ENCODE measurements around the gene TMEM51. TPM values are rescaled to one million over a fixed set of nuclear protein-coding genes. Genes with fewer than 3 reads are reported as not detected.

The TMEM51 gene
- polyA plus RNA-seq, 1 donor from 2014 or later = 1.7 TPM

DNA sequence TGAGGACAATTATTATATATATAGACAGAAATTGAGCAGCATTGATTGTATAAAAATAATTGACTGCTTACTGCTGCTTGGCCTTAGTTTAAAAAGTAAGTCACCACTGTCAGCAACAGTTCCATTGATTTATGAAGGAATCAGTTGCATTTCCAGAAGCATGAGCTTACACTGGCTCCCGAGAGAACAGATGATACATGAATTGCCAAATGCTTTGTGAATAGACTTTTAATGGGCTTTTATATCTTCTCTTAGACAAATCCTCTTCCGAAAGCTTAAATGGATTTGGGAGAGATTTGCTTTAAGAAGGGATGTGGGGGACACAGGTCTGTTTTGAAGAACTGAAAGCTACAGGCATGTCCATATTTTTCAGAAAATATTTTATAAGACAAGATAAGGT lies 101.0 kb downstream of the TMEM51 start:
- Histone ChIP-seq H3K27me3 (ENCODE audit: insufficient read depth, low read depth, low read length) (no peaks in the 10 kb centered on the region), H3K36me3 (ENCODE audit: insufficient read depth, low read length) (no peaks in the 10 kb centered on the region), H3K4me2 (ENCODE audit: low read length) (no peak overlapping the region), H3K27ac (ENCODE audit: low read length) (no peak overlapping the region), H3K79me2 (replicated peaks; ENCODE audit: insufficient read depth, low read length) (no peaks in the 10 kb centered on the region), H3K9ac (ENCODE audit: low read length) (no peak overlapping the region), H3K9me3 (ENCODE audit: low read length) (no peaks in the 10 kb centered on the region), H4K20me1 (ENCODE audit: insufficient read depth) (no peaks in the 10 kb centered on the region), H2AFZ (ENCODE audit: low read depth, low read length) (no peak overlapping the region), H3K4me3 (ENCODE audit: low read length) (no peak overlapping the region), H3K9me2 (ENCODE audit: insufficient read depth, low read length) (no peaks in the 10 kb centered on the region), H3F3A (ENCODE audit: insufficient read depth, low read length, poor library complexity, severe bottlenecking) (no peaks in the 10 kb centered on the region)
- TF ChIP-seq TAF1 (IDR thresholded peaks at IDR 0.05; ENCODE audit: low read depth) = no peak
- TF ChIP-seq EP300 (conservative IDR thresholded peaks at IDR 0.05; ENCODE audit: poor library complexity, severe bottlenecking) = no peak

DNA sequence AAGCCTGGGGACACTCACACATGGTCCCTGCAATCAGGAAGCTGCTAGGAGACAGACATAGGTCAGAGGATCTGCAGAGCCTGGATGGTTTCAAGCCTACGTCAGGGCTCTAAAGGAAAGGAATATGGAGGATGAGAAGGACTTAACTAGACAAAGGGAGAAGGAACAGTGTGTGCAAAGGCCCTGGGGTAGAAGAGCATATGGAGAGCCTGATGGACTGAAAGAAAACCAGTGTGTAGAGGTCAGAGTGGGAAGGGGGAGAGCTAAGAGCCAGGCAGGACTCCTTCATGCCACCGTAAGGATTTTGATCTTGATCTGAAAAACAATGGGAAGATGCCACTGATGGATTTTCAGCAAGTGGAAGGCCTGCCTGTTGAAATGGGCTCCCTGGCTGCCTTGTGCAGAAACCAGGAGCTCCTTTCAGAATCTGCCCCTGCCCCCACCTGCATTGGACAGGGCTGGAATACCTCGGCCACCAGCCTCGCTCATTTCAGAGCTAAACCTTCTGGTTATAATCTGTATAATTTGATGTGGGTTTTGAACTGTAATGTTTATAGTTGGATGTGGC lies 102.1 kb downstream of the TMEM51 start:
- Histone ChIP-seq H3K27me3 (ENCODE audit: insufficient read depth, low read depth, low read length) (no peaks in the 10 kb centered on the region), H3K9me3 (ENCODE audit: low read length) (no peaks in the 10 kb centered on the region), H3F3A (ENCODE audit: insufficient read depth, low read length, poor library complexity, severe bottlenecking) (no peaks in the 10 kb centered on the region), H3K9ac (ENCODE audit: low read length) (no peak overlapping the region), H4K20me1 (ENCODE audit: insufficient read depth) (no peaks in the 10 kb centered on the region), H3K27ac (ENCODE audit: low read length) (no peak overlapping the region), H3K4me2 (ENCODE audit: low read length) (no peak overlapping the region), H3K4me3 (ENCODE audit: low read length) (no peak overlapping the region), H3K9me2 (ENCODE audit: insufficient read depth, low read length) (no peaks in the 10 kb centered on the region), H3K79me2 (replicated peaks; ENCODE audit: insufficient read depth, low read length) (no peaks in the 10 kb centered on the region), H3K36me3 (ENCODE audit: insufficient read depth, low read length) (no peaks in the 10 kb centered on the region), H2AFZ (ENCODE audit: low read depth, low read length) (no peak overlapping the region)
- TF ChIP-seq POLR2AphosphoS5 (IDR thresholded peaks at IDR 0.05) (no peak), RAD21 (conservative IDR thresholded peaks at IDR 0.05) (no peak)

DNA sequence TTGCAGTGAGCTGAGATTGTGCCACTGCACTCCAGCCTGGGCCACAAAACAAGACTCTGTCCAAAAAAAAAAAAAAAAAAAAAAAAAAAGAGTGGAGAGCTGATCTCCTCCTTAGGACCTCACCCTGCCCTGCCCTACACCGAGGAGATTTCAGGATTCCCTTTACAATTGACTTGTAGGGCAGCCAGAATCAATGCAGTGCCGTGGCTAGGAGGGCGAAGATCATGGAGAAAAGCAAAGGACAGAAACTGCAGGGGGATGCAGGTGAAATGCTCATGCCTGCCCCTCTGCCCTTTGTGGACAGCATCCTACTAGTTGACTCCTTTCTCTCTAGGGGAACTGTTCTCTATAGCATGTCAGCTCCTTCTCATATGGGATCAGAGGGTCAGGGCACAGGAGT lies 103.0 kb downstream of the TMEM51 start:
- Histone ChIP-seq H3F3A (ENCODE audit: insufficient read depth, low read length, poor library complexity, severe bottlenecking) (no peaks in the 10 kb centered on the region), H3K9me3 (ENCODE audit: low read length) (no peaks in the 10 kb centered on the region), H3K4me3 (ENCODE audit: low read length) (no peak overlapping the region), H4K20me1 (ENCODE audit: insufficient read depth) (no peaks in the 10 kb centered on the region), H3K36me3 (ENCODE audit: insufficient read depth, low read length) (no peaks in the 10 kb centered on the region), H3K27ac (ENCODE audit: low read length) (no peak overlapping the region), H3K9me2 (ENCODE audit: insufficient read depth, low read length) (no peaks in the 10 kb centered on the region), H3K27me3 (ENCODE audit: insufficient read depth, low read depth, low read length) (no peaks in the 10 kb centered on the region), H2AFZ (ENCODE audit: low read depth, low read length) (no peak overlapping the region), H3K79me2 (replicated peaks; ENCODE audit: insufficient read depth, low read length) (no peaks in the 10 kb centered on the region), H3K4me2 (ENCODE audit: low read length) (no peak overlapping the region), H3K9ac (ENCODE audit: low read length) (no peak overlapping the region)
- TF ChIP-seq POLR2AphosphoS5 (IDR thresholded peaks at IDR 0.05) (no peak), RAD21 (conservative IDR thresholded peaks at IDR 0.05) (no peak), EZH2 (IDR thresholded peaks at IDR 0.05; ENCODE audit: borderline replicate concordance, insufficient read depth, low read length, poor library complexity, severe bottlenecking) (no peak), SMC3 (conservative IDR thresholded peaks at IDR 0.05; ENCODE audit: poor library complexity) (no peak), MXI1 (conservative IDR thresholded peaks at IDR 0.05; ENCODE audit: poor library complexity, severe bottlenecking) (no peak), TAF1 (IDR thresholded peaks at IDR 0.05; ENCODE audit: low read depth) (no peak), EP300 (conservative IDR thresholded peaks at IDR 0.05; ENCODE audit: poor library complexity, severe bottlenecking) (no peak)
- TF ChIP-seq, protein P1, sequence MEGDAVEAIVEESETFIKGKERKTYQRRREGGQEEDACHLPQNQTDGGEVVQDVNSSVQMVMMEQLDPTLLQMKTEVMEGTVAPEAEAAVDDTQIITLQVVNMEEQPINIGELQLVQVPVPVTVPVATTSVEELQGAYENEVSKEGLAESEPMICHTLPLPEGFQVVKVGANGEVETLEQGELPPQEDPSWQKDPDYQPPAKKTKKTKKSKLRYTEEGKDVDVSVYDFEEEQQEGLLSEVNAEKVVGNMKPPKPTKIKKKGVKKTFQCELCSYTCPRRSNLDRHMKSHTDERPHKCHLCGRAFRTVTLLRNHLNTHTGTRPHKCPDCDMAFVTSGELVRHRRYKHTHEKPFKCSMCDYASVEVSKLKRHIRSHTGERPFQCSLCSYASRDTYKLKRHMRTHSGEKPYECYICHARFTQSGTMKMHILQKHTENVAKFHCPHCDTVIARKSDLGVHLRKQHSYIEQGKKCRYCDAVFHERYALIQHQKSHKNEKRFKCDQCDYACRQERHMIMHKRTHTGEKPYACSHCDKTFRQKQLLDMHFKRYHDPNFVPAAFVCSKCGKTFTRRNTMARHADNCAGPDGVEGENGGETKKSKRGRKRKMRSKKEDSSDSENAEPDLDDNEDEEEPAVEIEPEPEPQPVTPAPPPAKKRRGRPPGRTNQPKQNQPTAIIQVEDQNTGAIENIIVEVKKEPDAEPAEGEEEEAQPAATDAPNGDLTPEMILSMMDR (IDR thresholded peaks at IDR 0.05; ENCODE audit: poor library complexity, severe bottlenecking) = no peak
- TF ChIP-seq, protein P2, sequence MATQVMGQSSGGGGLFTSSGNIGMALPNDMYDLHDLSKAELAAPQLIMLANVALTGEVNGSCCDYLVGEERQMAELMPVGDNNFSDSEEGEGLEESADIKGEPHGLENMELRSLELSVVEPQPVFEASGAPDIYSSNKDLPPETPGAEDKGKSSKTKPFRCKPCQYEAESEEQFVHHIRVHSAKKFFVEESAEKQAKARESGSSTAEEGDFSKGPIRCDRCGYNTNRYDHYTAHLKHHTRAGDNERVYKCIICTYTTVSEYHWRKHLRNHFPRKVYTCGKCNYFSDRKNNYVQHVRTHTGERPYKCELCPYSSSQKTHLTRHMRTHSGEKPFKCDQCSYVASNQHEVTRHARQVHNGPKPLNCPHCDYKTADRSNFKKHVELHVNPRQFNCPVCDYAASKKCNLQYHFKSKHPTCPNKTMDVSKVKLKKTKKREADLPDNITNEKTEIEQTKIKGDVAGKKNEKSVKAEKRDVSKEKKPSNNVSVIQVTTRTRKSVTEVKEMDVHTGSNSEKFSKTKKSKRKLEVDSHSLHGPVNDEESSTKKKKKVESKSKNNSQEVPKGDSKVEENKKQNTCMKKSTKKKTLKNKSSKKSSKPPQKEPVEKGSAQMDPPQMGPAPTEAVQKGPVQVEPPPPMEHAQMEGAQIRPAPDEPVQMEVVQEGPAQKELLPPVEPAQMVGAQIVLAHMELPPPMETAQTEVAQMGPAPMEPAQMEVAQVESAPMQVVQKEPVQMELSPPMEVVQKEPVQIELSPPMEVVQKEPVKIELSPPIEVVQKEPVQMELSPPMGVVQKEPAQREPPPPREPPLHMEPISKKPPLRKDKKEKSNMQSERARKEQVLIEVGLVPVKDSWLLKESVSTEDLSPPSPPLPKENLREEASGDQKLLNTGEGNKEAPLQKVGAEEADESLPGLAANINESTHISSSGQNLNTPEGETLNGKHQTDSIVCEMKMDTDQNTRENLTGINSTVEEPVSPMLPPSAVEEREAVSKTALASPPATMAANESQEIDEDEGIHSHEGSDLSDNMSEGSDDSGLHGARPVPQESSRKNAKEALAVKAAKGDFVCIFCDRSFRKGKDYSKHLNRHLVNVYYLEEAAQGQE (IDR thresholded peaks at IDR 0.05; ENCODE audit: borderline replicate concordance) = no peak
